H54 (cell line): ENCODE data around the gene TSPAN12.
A peak's percentile ranks its signal among the peaks of the same experiment; 100 is the strongest.
"Not testable (repeated sequence)": the region's sequence is repeated elsewhere in the genome, so short reads cannot be mapped to it uniquely, and the experiment has no call there.

Source experiments
- DNase-seq: peaks from one replicate; pipeline ENCODE4 v3.0.0; 2011; ENCODE audit warnings: low spot score, mixed read lengths; ENCODE audit not compliant: insufficient read length
- FAIRE-seq: peaks from 3 replicates; lab custom pipeline; 2011; peaks lifted over from hg19 to GRCh38; lab: Jason Lieb, UNC
- POLR2A ChIP-seq: IDR thresholded peaks from 2 replicates; pipeline ENCODE4 v1.6.1; 2011; ENCODE audit warnings: low read depth, mild to moderate bottlenecking, low read length

Gene TSPAN12

GRCh38 chr7:120806669-120807068 is 51.3 kb downstream of the TSPAN12 start:
- DNase-seq = no peak
- no peak for TF ChIP-seq POLR2A
- peak; percentile 60 for FAIRE-seq

GRCh38 chr7:120805636-120806388 is 52.1 kb downstream of the TSPAN12 start:
- DNase-seq (no peak), FAIRE-seq (peak; percentile 84)
- no peak for TF ChIP-seq POLR2A

- no peak for DNase-seq
- FAIRE-seq = no peak
- no peak for TF ChIP-seq POLR2A
Observed at GRCh38 chr7:120802751-120803150, 55.2 kb downstream of the TSPAN12 start.

- TF ChIP-seq POLR2A = no peak
- DNase-seq (no peak), FAIRE-seq (no peak)
Observed at GRCh38 chr7:120799813-120800475, 58.0 kb downstream of the TSPAN12 start.

- DNase-seq (no peak), FAIRE-seq (no peak)
- TF ChIP-seq POLR2A = no peak
Observed at GRCh38 chr7:120799147-120799546, 58.8 kb downstream of the TSPAN12 start.

- DNase-seq (no peak), FAIRE-seq (no peak)
- no peak for TF ChIP-seq POLR2A
Observed at GRCh38 chr7:120797026-120797645, 60.8 kb downstream of the TSPAN12 start.

- TF ChIP-seq POLR2A = no peak
Observed at GRCh38 chr7:120794106-120794729, 63.7 kb downstream of the TSPAN12 start.

GRCh38 chr7:120793213-120793936 is 64.6 kb downstream of the TSPAN12 start:
- FAIRE-seq = no peak
- TF ChIP-seq POLR2A = no peak
- DNase-seq = no peak

More at GRCh38 chr7:120794106-120794729, 63.7 kb downstream of the TSPAN12 start:
- DNase-seq (no peak), FAIRE-seq (no peak)

GRCh38 chr7:120792861-120793130 is 65.1 kb downstream of the TSPAN12 start:
- FAIRE-seq (no peak), DNase-seq (no peak)
- no peak for TF ChIP-seq POLR2A

- DNase-seq (peak; percentile 33), FAIRE-seq (peak; percentile 85)
- TF ChIP-seq POLR2A = no peak
Observed at GRCh38 chr7:120792091-120792860, 65.7 kb downstream of the TSPAN12 start.

- FAIRE-seq (no peak), DNase-seq (no peak)
- TF ChIP-seq POLR2A = no peak
Observed at GRCh38 chr7:120785095-120785494, 72.8 kb downstream of the TSPAN12 start.

- FAIRE-seq = no peak
Observed at GRCh38 chr7:120783721-120784120, 74.2 kb downstream of the TSPAN12 start.

GRCh38 chr7:120783273-120783672 is 74.7 kb downstream of the TSPAN12 start:
- no peak for TF ChIP-seq POLR2A
- DNase-seq (no peak), FAIRE-seq (no peak)

More at GRCh38 chr7:120783721-120784120, 74.2 kb downstream of the TSPAN12 start:
- no peak for DNase-seq
- no peak for TF ChIP-seq POLR2A

- FAIRE-seq, DNase-seq: not testable (repeated sequence)
Observed at GRCh38 chr7:120781924-120782323, 76.0 kb downstream of the TSPAN12 start.
